ENCODE results near the gene PPP1R14C. TPM values are rescaled to one million over a fixed set of nuclear protein-coding genes. Genes with fewer than 3 reads are reported as not detected.

The PPP1R14C gene
- total and polyA plus RNA-seq, 4 donors = 6.5 to 68.4 (median 24.0) TPM

DNA sequence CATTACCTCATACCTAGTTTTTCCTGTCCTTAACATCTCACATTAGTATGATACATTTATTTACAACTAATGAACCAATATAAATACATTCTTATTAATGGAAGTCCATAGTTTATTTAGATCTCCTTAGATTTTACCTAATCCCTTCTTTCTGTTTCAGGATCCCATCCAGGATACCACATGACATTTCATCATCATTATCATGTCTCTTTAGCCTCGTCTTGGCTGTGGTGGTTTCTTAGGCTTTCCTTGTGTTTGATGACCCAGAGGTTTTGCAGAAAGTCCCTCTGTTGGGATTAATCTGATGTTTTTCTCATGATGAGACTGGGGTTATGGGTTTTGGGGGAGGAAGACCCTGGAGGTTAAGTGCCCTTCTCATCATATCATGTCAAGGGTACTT is 136.7 kb downstream of the PPP1R14C start:
- H3K4me1 ChIP-seq (ENCODE audit: control insufficient read depth in 5 of 5, insufficient read depth in 5 of 5, low read length in 5 of 5) = peaks cover 0 to 17% (median 6%) of the 10 kb centered on the region in 5 donors
- H3K27ac ChIP-seq (ENCODE audit: low read depth in 1 of 2, low read length in 1 of 2) = no peak overlapping the region
- DNase-seq (no peak), ATAC-seq (ENCODE audit: insufficient read depth, low FRiP score) (no peak)
- peaks cover 0 to 4% (median 0%) of the 10 kb centered on the region in 4 donors for H3K9me3 ChIP-seq (ENCODE audit: control insufficient read depth in 4 of 4, insufficient read depth in 3 of 4, low read length in 3 of 4)
- no peaks in the 10 kb centered on the region for H3K36me3 ChIP-seq (ENCODE audit: control insufficient read depth in 4 of 4, insufficient read depth in 4 of 4, low read length in 4 of 4)
- 66 to 70% methylated on average over 1 of the region's 1 CpG for WGBS, 2 donors
- H3K9ac ChIP-seq (ENCODE audit: insufficient read depth in 1 of 2, low read length in 2 of 2) = no peak overlapping the region
- no peak overlapping the region for H3K4me3 ChIP-seq
- TF ChIP-seq, protein P1, sequence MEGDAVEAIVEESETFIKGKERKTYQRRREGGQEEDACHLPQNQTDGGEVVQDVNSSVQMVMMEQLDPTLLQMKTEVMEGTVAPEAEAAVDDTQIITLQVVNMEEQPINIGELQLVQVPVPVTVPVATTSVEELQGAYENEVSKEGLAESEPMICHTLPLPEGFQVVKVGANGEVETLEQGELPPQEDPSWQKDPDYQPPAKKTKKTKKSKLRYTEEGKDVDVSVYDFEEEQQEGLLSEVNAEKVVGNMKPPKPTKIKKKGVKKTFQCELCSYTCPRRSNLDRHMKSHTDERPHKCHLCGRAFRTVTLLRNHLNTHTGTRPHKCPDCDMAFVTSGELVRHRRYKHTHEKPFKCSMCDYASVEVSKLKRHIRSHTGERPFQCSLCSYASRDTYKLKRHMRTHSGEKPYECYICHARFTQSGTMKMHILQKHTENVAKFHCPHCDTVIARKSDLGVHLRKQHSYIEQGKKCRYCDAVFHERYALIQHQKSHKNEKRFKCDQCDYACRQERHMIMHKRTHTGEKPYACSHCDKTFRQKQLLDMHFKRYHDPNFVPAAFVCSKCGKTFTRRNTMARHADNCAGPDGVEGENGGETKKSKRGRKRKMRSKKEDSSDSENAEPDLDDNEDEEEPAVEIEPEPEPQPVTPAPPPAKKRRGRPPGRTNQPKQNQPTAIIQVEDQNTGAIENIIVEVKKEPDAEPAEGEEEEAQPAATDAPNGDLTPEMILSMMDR (IDR thresholded peaks at IDR 0.05; ENCODE audit: control extremely low read depth, extremely low read depth) = no peak
- no peaks in the 10 kb centered on the region for H3K27me3 ChIP-seq (ENCODE audit: control insufficient read depth in 3 of 3, insufficient read depth in 3 of 3, low read length in 2 of 3)

DNA sequence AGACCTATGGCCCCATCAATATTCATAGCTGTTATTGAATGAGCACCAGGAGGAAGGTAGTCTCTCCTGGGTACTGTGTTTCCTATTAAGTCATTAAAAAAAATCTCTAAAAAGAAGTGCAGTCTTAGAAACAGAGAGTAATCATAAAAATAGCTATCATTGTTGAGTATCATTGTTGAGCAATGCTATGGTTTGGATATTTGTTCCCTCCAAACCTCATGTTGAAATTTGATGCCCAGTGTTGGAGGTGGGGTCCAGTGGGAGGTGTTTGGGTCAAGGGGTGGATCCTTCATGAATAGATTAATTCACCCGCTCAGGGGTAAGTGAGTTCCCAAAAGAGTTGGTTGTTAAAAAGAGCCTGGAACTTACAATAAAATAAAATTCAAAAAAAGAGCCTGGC is 137.9 kb downstream of the PPP1R14C start:
- Histone ChIP-seq H3K4me1 (ENCODE audit: control insufficient read depth in 5 of 5, insufficient read depth in 5 of 5, low read length in 5 of 5) (peaks cover 0 to 17% (median 6%) of the 10 kb centered on the region in 5 donors), H3K27me3 (ENCODE audit: control insufficient read depth in 3 of 3, insufficient read depth in 3 of 3, low read length in 2 of 3) (no peaks in the 10 kb centered on the region), H3K36me3 (ENCODE audit: control insufficient read depth in 4 of 4, insufficient read depth in 4 of 4, low read length in 4 of 4) (no peaks in the 10 kb centered on the region), H3K9me3 (ENCODE audit: control insufficient read depth in 4 of 4, insufficient read depth in 3 of 4, low read length in 3 of 4) (peaks cover 0 to 4% (median 0%) of the 10 kb centered on the region in 4 donors), H3K27ac (ENCODE audit: low read depth in 1 of 2, low read length in 1 of 2) (no peak overlapping the region), H3K9ac (ENCODE audit: insufficient read depth in 1 of 2, low read length in 2 of 2) (no peak overlapping the region), H3K4me3 (no peak overlapping the region)
- 89 to 97% methylated on average over 1 of the region's 1 CpG for WGBS, 2 donors
- ATAC-seq (ENCODE audit: insufficient read depth, low FRiP score) = no peak
- TF ChIP-seq, protein P1 (IDR thresholded peaks at IDR 0.05; ENCODE audit: control extremely low read depth, extremely low read depth) = no peak
- no peak for DNase-seq

- no peak for ATAC-seq (ENCODE audit: insufficient read depth, low FRiP score)
- H3K36me3 ChIP-seq (ENCODE audit: control insufficient read depth in 4 of 4, insufficient read depth in 4 of 4, low read length in 4 of 4) = no peaks in the 10 kb centered on the region
- no peak for DNase-seq
- H3K4me1 ChIP-seq (ENCODE audit: control insufficient read depth in 5 of 5, insufficient read depth in 5 of 5, low read length in 5 of 5) = peaks cover 0 to 10% (median 3%) of the 10 kb centered on the region in 5 donors
- no peaks in the 10 kb centered on the region for H3K27me3 ChIP-seq (ENCODE audit: control insufficient read depth in 3 of 3, insufficient read depth in 3 of 3, low read length in 2 of 3)
- TF ChIP-seq, protein P1 (IDR thresholded peaks at IDR 0.05; ENCODE audit: control extremely low read depth, extremely low read depth) = no peak
- H3K4me3 ChIP-seq = no peak overlapping the region
- H3K27ac ChIP-seq (ENCODE audit: low read depth in 1 of 2, low read length in 1 of 2) = no peak overlapping the region
- H3K9me3 ChIP-seq (ENCODE audit: control insufficient read depth in 4 of 4, insufficient read depth in 3 of 4, low read length in 3 of 4) = peaks cover 0 to 6% (median 0%) of the 10 kb centered on the region in 4 donors
- H3K9ac ChIP-seq (ENCODE audit: insufficient read depth in 1 of 2, low read length in 2 of 2) = no peak overlapping the region
These were observed 138.9 kb downstream of the PPP1R14C start for GRCh38 chr6:150281767-150282166.

GRCh38 chr6:150282806-150283205 is 140.0 kb downstream of the PPP1R14C start:
- no peak for DNase-seq
- Histone ChIP-seq H3K4me3 (no peak overlapping the region), H3K27me3 (ENCODE audit: control insufficient read depth in 3 of 3, insufficient read depth in 3 of 3, low read length in 2 of 3) (no peaks in the 10 kb centered on the region), H3K4me1 (ENCODE audit: control insufficient read depth in 5 of 5, insufficient read depth in 5 of 5, low read length in 5 of 5) (peaks cover 0 to 2% (median 0%) of the 10 kb centered on the region in 5 donors), H3K36me3 (ENCODE audit: control insufficient read depth in 4 of 4, insufficient read depth in 4 of 4, low read length in 4 of 4) (no peaks in the 10 kb centered on the region), H3K27ac (ENCODE audit: low read depth in 1 of 2, low read length in 1 of 2) (no peak overlapping the region), H3K9ac (ENCODE audit: insufficient read depth in 1 of 2, low read length in 2 of 2) (no peak overlapping the region), H3K9me3 (ENCODE audit: control insufficient read depth in 4 of 4, insufficient read depth in 3 of 4, low read length in 3 of 4) (peaks cover 0 to 6% (median 0%) of the 10 kb centered on the region in 4 donors)
- TF ChIP-seq, protein P1 (IDR thresholded peaks at IDR 0.05; ENCODE audit: control extremely low read depth, extremely low read depth) = no peak
- no peak for ATAC-seq (ENCODE audit: insufficient read depth, low FRiP score)

Data from lung (tissue), 12 donors.